ENCODE results near the gene PRR35.

The PRR35 gene

DNA sequence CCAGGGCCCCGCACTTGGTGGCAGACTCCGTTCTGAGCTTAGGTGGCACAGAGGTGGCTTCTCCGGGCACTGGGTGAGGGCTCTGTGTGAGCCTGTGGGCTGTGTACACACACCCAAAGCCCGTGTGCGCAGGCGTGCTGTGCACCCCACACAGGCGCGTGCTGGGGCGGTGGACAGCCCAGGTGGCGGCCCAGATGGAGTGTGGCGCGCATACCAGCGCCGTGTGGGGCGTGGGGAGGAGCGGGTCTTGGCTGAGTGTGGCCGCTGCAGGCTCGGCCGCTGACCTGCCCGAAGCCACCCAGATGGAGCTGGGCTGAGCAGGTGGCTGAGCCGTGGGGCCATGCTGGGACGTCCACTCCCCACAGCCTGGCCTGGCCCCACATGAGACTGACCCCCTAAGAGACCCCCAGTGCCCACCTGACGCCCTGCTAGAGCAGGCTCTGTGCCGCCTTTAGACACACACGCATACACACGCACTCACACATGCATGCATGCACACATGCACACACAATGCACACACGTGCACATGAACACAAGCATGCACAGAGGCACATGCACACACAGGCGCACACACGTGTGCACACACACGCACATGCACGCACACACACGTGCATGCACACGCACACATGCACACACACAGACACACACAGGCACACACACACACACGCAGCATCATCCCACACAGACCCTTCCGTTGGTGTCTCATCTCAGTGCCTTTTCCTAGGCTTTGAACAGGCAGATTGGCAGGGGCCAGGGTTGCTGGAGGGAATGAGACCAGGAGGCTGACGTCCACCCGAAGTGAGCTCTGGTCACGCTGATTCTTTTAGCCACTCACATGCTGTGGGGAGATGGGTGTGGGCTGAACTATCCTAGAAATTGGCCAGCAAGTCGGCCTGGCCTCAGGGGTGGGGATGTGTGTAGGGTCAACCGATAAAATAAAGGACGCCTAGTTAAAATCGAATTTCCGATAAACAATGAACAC, 2.1 kb downstream of the PRR35 start:
- DNase-seq (ENCODE audit: extremely low read depth in 1 of 2, low read depth in 1 of 2), result no peak

DNA sequence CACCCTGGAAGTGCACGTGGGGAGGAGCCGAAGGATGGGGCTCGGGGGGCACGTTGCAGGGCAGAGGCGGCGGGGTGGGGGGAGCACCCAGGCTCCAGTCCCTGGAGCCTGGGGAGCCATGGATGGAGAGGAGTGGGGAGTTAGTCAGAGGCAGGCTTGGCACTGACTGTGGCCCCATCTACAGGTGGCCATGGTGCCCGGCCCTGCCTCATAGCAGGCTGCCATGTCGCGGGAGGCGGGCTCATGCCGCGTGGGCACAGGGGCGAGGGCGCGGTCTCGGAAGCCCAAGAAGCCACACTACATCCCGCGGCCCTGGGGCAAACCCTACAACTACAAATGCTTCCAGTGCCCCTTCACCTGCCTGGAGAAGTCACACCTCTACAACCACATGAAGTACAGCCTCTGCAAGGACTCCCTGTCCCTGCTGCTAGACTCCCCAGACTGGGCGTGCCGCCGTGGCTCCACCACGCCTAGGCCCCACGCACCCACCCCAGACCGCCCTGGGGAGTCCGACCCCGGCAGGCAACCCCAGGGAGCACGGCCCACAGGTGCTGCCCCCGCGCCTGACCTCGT, 3.0 kb downstream of the PRR35 start:
- no peak for DNase-seq (ENCODE audit: extremely low read depth in 1 of 2, low read depth in 1 of 2)

DNA sequence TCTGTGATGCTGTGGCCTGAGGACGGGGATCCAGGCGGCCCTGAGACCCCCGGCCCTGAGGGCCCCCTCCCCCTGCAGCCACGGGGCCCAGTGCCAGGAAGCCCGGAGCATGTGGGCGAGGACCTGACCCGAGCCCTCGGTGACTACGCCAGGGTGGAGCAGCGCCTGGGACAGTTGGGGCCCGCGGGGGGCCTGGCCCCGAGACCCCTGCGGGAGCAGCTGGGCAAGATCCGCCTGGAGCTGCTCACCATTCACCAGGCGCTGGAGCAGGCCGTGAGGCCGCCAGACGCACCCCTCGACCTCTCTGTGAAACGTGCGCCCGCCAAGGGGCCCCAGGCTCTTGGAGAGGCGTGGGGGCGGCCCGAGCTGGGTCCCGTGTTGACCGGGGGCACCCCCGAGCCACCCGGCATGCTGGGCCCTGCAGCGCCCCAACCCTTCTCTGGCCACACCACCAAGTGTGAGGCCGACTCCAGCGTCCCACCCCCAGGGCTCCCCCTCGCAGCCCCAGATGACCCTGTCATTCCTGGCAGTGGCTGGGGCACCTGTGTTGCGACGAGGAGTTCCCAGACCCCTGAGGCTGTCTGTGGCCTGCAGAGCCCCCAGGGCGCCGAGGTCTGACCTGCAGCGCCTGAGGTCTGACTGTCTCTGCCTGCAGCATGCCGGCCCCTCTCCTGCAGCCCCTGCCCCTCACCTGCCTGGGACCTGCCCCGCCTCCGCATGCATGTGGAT, 4.7 kb downstream of the PRR35 start:
- no peak for DNase-seq (ENCODE audit: extremely low read depth in 1 of 2, low read depth in 1 of 2)

DNA sequence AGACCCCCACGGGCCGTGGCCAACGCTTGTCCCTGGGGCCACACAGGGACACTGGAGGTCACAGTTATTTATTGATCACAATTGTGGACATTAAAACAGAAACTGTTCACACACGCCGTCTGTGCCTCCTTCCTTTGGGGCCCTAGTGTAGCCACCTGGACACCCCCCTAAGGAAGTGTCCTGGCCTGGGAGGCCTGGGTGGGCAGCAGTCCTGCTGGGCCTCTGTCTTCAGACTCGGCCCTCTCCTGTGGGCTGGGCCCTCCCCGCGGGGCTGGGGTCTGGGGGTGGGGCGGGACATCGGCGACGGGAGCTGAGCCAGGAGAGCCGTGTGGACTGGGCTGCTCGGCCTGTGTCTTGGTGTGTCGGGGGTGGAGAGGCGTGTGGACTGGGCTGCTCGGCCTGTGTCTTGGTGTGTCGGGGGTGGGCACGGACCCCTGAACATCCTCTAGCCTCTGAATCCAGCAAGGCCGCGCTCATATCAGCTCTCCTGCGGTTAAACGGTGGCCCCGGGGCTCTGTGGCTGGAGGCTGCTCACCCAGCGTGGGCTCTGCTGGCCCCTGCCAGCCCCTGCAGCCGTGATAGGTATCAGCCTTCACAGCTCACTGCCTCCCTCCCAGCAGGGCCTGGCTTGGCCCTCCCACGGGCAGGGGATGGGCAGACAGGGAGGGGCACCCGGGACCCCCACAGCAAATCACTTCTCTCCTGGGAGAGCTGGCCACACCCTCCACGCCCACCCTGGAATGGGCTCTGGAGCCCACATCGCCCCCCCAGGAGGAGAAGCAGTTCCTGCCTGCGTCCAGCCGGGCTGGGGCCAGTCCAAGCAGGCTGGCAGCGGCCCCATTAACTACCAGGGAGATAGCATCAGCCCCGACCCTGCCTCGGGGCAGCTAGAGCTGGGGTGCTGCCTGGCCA, 5.5 kb downstream of the PRR35 start:
- DNase-seq (ENCODE audit: extremely low read depth in 1 of 2, low read depth in 1 of 2), result no peak

DNA sequence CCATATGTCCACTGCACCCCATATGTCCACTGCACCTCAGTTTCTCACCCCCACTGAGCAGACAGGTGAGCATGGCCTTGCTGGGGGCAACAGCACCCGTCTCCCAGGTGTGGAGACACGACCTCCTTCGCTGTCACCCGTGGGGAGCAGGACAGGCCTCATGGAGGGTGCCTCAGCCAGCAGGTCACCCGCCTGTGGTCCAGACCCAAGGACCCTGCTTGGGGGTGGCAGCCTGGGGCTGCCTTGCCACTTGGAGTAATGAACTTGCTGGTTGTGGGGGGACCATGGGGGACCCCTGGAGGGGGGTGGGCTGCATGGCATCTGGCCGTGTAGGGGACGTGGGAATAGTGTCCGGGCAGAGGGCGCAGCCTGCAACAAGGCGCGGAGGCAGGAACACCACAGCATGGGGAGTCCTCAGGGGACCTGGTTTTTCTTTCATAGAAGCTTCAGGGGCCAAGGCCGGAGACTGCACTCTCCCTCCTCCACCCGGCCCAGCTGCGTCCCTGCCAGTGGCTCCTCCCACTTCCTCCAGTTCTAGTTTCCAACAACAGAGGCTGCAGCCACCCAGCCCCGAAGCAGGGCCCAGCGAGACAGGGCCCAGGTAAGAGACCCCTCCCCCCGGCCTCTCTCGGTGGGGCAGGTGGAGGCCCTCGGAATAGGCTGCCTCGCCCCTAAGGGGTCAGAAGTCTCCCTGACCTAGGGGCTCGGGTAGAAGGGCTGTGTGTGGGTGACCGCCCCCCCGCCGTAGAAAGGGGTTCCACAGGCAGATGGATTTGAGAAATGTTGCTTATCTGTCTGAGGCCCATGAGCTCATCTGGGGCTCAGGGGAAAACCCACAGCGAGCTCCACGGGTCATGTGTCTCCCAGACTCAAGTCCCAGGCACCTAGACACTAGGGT, 6.5 kb downstream of the PRR35 start, which contains the start of gene NHLRC4:
Gene NHLRC4 (plus strand): TSS at position 531 of the 898 bp plus-strand sequence. CDS start 1,043 bp downstream, outside the sequence.
- peak in 1 of 2 donors; percentile 39 for DNase-seq (ENCODE audit: extremely low read depth in 1 of 2, low read depth in 1 of 2)

DNA sequence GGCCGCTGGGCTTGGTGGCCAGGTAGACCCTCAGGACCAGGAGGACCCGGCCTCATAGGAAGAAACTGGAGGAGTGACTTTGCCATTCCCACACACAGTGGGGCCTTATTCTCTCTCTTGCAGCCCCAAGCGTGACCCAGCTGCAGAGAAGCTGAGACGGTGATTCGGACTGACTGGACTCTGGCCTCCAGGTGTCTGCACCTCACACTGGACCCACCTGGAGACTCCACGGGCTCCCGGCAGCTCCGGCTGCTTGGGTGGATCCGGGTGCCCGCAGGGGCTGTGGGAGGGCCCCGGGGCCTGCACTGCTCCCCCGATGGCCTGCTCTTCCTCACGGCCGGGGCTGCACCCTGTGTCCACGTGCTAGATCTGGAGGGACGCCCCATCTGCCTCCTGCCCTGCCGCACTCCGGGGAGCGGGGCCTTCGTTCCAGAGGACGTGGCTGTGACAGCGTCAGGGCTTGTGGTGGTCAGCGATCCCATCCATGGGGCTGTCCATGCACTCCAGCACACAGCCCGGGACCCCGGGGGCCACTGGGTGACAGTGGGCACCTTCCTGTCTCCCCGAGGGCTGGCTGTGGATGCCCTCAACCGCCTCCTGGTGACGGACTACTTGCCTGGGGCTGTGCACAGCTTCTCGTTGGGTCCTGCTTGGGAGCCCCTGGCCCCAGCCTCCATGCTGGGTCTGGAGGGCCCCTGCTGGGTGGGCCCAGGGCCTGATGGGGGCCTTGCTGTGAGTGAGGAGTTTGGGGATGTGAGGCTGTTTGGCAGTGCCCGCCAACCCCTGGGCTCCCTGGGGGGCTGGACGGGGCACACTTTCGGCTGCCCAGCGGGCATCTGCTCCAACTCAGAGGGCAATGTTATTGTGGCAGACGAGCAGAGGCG, 7.4 kb downstream of the PRR35 start:
- DNase-seq (ENCODE audit: extremely low read depth in 1 of 2, low read depth in 1 of 2), result no peak

DNA sequence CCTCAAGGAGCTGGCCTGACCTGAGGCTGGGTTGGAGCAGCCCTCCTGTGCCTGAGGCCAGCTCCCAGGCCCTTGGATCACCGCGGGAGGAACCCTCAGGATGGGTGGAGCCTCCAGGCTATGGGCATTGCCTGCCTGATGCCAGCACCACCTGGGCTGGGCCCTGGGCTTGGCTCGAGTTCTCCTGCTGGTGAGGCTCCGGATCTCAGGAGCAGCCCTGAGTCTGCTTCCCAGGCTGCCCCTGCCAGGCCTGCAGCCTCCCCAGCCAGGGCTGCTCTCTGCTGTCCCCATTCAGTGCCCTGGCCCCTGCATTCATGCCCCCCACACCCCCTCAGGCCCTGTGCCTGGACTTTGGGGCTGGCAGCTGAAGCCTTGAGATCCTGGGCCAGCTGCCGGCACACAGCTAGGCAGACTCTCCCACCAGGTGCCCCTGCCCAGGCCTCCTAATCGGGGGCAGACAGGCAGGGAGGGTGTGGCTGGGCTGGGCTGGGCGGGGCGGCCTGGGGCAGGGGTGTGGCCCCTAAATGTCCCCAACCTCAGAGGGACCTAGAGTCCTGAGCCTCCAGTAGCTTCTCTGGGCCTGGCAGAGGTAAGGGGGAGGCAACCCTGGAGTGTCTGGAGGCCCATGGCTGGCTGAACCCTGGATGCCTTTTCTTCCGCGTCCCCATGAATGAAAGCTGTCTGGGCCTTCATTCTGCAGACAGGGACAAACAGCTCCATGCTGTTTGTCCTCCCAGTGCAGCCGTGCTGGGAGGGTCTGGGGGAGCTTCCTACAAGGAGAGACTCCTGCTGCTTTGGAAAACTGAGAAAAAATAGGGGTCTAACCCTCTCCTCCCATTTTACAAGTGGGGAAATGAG, 8.4 kb downstream of the PRR35 start:
- DNase-seq (ENCODE audit: extremely low read depth in 1 of 2, low read depth in 1 of 2), result no peak

DNA sequence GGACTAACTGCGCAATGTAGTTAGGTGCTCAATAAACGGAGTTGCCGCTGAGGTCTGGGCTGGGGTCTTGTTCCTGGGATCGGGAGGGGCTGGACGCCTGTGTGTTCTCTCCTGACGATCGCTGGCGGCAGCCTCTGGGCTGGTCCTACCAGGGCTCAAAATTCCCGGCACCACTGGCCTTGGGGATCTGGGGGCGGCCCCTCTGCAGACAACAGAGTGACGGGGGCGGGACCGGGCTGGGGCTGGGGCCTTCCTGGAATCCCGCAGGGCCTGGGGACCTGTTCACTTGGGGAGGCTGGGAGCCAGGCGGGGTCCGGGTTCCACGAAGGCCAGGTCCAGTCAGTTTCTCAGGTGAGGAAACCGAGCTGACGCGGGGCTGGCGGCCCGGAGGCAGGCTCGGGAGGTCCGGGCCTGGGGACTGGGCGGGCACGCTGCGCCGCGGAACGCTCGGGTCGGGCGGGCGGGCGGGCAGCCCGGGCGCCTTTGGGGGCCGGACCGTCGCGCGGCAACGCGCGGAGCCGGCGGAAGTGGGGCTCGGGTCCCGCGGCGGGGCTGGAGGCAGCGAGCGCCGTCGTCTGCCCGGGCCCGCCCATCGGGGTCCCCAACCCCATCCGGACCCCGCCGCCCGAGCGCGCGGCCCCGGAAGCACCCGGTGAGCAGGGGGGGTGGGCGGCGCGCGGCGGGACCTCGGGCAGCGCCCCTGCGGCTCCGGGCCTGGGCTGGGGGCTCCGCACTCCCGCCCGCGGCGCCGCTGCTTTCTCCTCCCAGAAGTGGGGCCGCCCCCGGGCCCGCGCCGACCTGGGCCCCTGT, 9.5 kb downstream of the PRR35 start, which contains the start of gene PIGQ:
Gene PIGQ (plus strand): TSS at position 524 of the 810 bp plus-strand sequence. CDS start 4,107 bp downstream, outside the sequence.
- peak; percentile 34 to 53 for DNase-seq (ENCODE audit: extremely low read depth in 1 of 2, low read depth in 1 of 2)

DNA sequence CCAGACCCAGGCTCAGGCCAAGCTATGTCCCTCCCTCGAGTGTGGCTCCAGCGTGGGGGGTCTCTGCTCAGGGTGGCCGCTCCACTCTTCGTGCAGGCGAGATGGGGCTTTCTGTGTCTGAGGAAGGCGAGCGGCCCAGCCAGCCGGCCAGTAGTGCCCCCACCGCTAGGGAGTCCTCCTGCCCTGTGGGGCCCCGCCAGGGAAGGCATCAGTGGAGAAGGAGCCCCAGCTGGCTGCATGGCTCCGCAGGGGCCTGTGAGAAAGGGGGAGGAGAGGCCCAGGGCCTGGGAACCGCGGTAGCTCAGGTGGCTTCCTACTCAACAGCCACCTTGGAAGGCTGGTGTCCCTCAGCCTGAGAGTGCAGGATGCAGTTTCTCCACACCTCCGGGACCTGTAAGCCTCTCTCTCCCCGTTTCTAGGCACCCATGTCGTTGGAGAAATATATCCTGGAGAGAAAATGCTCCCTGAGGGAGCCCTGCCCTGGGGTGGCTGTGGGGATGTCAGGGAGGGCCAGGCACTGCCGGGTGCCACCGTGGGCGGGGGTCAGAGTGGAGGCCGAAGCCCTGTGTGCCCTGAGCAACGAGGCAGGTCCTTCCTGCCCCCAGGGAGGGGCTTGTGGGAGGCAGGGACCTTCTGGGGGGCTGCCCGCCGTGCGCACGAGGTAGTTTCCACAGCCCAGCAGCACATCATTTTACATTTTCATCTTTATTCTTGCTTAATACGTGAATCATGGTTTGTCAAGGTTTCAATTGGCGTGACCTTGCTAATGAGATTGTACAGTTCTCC, 12.9 kb downstream of the PRR35 start:
- DNase-seq (ENCODE audit: extremely low read depth in 1 of 2, low read depth in 1 of 2), result no peak

DNA sequence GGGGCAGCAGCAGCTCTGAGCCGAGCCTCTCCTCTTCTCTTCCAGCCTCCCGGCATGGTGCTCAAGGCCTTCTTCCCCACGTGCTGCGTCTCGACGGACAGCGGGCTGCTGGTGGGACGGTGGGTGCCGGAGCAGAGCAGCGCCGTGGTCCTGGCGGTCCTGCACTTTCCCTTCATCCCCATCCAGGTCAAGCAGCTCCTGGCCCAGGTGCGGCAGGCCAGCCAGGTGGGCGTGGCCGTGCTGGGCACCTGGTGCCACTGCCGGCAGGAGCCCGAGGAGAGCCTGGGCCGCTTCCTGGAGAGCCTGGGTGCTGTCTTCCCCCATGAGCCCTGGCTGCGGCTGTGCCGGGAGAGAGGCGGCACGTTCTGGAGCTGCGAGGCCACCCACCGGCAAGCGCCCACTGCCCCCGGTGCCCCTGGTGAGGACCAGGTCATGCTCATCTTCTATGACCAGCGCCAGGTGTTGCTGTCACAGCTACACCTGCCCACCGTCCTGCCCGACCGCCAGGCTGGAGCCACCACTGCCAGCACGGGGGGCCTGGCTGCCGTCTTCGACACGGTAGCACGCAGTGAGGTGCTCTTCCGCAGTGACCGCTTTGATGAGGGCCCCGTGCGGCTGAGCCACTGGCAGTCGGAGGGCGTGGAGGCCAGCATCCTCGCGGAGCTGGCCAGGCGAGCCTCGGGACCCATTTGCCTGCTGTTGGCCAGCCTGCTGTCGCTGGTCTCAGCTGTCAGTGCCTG, 14.0 kb downstream of the PRR35 start:
- no peak for DNase-seq (ENCODE audit: extremely low read depth in 1 of 2, low read depth in 1 of 2)

DNA sequence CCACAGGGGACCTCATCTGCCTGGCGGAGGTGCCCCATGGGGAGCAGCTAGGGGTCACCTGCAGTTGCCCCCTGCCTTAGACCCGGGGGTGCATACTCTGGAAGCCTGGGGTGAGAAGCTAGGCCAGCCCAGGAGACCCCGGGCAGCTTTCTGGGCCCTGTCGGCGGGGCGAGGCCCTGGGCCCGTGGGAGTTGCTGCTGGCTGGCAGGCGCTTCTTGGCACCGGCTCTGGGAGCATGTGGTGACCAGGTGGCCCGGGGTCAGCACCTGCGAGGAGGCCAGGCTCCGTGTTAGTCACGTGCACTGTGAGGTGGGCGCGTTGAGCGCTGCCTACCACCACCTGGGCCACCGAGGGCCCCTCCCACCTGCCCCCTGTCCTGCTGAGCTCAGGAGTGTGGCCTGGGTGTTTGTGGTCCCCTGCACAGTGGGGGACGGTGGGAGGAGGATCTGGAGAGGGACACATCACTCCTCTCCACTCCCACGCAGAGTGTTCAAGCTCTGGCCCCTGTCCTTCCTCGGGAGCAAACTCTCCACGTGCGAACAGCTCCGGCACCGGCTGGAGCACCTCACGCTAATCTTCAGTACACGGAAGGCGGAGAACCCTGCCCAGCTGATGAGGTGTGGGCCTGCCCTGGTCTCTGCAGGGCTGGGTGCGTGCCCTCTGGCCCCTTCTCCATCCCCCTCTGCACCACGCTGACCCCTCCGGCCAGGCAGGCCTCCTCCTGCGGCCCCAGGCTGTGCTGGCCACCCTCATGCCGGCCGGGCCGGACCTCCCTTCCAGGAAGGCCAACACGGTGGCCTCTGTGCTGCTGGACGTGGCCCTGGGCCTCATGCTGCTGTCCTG, 15.4 kb downstream of the PRR35 start:
- no peak for DNase-seq (ENCODE audit: extremely low read depth in 1 of 2, low read depth in 1 of 2)

DNA sequence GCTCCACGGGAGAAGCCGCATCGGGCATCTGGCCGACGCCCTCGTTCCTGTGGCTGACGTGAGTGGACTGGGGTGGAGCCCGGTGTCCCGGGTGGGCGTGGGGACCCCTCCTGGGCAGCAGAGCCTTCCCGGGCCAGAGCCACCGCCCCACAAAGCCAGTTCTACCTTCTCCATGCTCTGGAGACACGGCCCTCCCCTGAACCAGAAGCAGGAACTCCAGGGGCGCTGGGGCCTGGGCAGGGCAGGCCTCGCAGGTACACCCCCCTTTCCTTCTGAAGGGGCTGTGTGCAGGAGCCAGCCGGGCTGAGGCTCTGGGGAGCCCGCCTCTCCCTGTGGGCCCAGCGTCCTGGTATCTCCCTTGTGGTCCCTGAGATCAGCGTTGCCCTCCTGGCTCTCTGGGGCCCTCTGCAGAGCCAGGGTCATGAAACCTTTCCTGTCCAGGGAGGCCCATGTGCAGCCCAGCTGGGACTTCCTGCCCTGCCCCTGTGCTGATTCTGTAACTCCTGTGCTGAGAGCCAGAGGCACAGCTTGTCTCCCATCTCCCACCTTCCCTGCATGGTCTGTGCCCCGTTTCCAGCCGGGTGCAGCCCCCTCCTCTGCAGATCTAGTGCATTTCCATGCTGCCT, 16.1 kb downstream of the PRR35 start:
- DNase-seq (ENCODE audit: extremely low read depth in 1 of 2, low read depth in 1 of 2), result no peak

DNA sequence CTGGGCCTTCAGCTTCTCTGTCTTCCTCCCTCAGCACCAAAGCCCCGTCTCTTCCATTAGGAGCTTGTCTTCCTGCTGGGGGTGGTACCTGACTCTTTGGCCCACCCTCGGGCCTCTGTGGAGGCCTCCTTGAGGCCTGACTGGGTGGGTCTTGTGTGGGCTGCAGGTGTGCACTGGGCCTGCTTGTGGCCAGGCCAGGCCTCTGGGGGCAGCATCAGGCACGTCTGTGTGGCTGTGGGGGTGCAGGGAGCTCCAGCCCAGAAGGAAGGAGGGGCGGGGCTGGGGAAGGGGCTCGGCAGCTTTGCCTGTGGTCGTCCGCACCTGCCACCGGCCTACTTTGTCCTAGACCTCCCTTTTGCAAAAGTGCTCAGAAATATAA, 16.6 kb downstream of the PRR35 start:
- DNase-seq (ENCODE audit: extremely low read depth in 1 of 2, low read depth in 1 of 2), result no peak

DNA sequence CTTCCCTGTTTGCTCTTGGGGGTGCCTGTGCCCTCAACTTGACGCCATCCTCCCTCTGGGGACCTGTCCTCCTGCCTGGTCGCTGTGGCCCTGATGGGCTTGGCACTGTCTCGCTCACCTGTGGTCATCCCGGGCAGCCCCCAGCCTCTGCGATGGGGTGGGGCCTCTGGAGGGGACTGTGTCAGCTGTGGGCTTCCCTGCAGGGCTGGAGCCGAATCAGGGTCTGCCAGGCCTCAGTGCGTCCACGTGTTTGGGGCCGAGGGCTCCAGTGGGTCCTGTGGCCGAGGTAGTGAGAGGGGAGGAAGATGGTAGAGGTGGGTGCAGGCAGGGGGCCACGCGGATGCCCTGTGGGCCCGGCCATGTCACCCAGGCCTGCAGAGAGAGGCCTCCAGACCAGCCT, 17.6 kb downstream of the PRR35 start:
- no peak for DNase-seq (ENCODE audit: extremely low read depth in 1 of 2, low read depth in 1 of 2)
